Head of caudate nucleus (tissue), 42 donors: ENCODE results near the gene GABRR3.

Source experiments
- DNase-seq, 42 donors: peaks; one replicate each; pipeline versions ENCODE4 v3.0.0 to v3.0.0-alpha.2; 2020 to 2021; ENCODE audit warnings: mixed read lengths in 7 of 42
- intact Hi-C: fragments of 100-400 bp; cut with DNase I; formaldehyde crosslinking; loops from one replicate; pipeline ENCODE4 v1.15.0; 2022

The GABRR3 gene

DNA sequence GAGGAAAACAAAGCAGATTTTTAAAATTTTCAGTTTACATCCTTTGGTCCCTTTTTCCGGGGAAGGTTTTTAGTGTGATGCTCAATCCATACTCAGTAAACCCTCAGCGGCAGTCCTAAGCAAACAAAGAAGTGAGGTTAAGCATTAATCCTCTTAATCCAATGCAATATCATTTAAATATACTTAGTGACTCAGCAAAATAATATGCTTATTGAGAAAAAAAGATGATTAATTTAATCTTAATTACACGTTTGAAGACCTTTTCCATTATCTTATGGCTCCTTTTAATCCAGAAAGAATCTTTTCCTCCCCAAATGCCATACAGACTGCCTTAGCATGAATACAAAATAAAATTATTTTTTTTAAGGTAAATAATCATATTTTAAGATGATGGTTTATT is at the start of gene GABRR3:
Gene GABRR3, minus strand, starts transcription at position 108 of the 400 bp plus-strand sequence. CDS start 328 bp downstream, outside the sequence.
- intact Hi-C loops: loop anchor here (10.0 kb wide), 1 partner anchor 560 kb away; the partner anchor contains the start of gene CPOX
- no peak for DNase-seq

DNA sequence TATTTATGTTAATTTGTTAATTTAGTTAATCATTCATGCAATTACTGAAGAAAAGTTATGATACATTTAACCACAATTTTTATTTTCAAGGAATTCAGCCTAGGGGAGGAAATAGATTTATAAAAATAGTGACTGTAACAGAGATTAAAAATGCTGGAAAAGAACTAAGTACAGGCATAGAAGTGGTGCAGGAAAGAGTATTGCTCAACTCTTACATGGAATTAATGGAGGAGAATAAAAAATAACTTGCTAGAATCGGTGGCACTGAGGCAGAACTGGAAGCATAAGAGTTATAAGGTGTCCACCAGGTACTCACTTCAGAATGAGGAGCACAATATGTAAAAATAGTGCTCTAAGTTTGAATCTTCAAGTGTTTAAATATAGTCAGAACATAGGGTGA is 38.4 kb upstream of the GABRR3 start:
- DNase-seq: no peak
- intact Hi-C loops: no loop called here

DNA sequence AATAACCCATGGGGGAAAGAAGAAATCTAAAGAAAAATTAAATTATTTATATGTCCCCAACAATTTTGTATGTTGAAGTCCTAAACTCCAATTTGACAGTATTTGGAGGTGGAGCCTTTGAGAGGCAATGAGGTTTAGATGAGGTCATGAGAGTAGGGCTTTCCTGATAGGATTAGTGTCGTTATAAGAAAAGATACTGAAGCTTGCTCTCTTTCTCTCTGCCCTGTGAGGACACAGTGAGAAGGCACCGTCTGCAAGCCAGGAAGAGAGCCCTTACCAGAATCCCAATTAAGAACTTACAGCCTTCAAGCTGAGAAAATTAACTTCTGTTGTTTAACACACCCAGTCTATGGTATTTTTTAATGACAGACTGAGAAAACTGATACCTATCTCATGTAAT is 35.7 kb upstream of the GABRR3 start:
- intact Hi-C loops: no loop called here
- DNase-seq: no peak

DNA sequence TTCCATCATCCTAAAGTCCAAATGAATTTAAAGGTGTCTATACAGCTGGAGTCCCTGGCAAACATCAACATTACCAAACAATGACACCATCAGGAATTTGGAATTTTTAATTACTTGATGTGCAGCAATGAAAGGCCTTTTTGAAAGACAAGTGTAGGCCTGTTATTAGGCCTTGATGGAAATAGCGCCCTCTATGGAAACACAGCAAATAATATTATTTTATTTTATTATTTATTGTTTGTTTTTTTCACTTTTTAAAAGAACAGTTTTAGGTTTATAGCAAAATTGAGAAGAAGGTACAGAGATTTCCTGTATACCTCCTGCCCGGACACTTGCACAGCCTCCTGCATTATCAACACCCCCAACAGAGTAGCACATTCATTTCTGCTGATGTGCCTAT is 33.7 kb upstream of the GABRR3 start:
- intact Hi-C loops: no loop called here
- no peak for DNase-seq

DNA sequence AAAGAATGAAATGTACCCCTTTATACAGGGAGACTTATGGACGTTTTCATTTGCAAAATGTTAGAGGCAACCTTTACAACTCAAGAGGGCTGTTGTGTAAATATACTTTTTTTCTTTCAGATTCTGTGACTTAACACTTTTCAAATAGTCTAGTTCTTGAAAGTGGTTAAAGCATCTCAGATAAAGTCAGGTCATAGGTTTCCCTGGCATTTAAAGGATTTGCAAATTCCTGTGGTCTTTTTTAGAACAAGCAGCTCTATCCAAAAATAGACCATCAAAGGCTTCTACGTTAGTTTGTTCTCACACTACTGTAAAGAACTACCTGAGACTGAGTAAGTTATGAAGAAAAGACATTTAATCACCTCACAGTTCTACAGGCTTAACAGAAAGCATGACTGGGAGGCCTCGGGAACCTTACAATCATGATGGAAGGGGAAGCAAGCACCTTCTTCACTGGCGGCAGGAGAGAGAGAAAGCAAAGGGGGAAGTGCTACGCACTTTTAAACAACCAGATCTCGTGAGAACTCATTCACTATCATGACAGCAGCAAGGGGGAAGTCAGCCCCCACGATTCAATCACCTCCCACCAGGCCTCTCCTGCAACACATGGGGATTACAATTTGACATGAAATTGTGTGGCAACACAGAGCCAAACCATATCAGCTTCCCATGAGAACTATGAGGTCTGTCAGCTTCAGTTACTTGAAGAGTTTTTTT is 23.3 kb upstream of the GABRR3 start:
- intact Hi-C loops: no loop called here
- peak in 3 of 42 donors; percentile 2 to 15 (median 2) for DNase-seq

DNA sequence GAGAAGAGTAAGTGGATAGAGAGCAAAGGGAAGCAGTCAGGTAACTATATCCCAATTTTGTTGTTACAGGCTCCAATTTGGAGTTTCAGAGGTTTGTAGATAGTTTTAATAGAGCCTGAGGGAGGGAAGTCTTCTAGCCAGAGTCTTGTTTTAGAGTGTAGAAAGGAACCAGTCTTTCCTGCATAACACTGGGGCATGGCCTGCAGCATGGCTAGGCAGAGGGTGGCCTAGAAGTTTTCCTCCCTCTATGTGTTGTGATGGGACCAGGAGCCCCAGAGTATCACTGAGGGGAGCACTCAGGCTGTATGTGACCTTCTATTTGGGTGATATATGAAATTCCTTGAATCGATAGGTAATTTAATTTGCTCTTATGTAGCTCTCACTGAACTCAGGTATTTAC is 22.5 kb upstream of the GABRR3 start:
- intact Hi-C loops: no loop called here
- DNase-seq: no peak

DNA sequence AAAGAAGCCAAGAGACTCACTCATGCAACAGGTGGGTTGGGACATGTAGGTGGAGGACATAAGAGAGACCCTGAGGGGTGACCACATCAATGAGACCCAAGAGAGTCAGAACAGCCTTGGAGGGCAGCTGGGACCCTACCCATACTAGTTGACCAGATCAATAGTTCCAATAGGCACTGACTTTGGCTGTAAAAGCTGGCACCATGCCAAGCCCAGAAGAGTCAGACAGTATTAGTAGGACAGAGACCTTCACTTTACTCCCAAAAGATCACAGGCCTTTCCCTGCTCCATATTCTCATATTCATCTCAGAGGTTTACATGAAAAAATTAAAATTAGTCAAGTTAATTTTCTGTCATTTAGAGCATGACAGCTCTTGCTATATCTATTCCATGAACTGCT is 20.9 kb upstream of the GABRR3 start:
- intact Hi-C loops: no loop called here
- DNase-seq: peak in 8 of 42 donors; percentile 9 to 49 (median 24)

DNA sequence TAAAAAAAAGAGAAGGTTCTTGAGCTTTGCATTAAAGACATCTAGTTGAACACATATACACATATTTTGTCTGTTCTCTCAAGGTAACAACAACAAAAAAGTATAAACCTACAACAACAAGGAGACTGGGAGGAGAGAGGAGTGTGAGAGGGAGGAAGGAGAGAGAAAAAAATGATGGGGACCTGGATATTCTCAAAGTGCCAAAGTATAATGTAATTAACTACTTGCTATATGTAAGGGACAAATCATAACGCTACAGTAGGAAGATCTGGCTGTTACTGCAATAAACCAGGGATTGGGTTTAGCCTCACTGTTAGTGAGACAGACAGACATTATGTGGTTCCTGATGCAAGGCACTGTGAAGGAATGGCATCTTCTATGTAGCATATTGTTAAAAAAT is 14.2 kb upstream of the GABRR3 start:
- DNase-seq: no peak
- intact Hi-C loops: no loop called here

DNA sequence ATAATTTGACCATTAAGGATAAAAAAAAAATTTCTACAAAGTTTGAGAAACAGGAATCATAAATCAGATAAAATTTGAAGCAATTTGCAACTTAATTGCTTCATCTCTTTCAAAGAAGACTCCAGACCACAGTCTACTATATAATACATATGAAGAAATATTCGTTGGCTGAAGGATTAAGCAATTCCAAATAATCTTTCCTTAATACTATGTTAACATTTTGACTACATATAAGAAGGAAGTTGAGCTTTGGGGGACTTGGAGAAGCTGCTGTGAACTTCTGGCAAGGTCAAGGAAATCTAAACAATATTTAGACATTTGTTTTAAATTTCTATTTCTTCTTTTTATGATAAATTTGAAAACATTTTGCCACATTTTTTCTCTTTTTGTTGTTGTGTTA is 13.5 kb upstream of the GABRR3 start:
- intact Hi-C loops: no loop called here
- DNase-seq: no peak

DNA sequence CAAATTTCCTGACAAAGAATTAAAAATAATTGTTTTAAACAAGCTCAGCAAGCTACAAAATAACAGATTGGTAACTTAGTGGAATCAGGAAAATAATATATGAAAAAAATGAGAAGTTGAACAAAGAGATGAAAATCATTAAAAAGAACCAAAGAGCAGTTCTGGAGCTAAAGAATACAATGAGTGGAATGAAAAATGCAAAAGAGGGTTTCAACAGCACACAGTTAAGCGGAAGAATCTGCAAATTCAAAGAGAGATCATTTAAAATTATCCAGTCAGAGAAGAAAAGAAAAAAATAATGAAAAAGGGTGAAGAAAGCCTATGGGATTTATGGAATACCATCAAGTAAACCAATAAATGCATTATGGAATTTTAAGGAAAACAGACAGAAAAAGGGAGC is 6.2 kb upstream of the GABRR3 start:
- intact Hi-C loops: no loop called here
- no peak for DNase-seq

DNA sequence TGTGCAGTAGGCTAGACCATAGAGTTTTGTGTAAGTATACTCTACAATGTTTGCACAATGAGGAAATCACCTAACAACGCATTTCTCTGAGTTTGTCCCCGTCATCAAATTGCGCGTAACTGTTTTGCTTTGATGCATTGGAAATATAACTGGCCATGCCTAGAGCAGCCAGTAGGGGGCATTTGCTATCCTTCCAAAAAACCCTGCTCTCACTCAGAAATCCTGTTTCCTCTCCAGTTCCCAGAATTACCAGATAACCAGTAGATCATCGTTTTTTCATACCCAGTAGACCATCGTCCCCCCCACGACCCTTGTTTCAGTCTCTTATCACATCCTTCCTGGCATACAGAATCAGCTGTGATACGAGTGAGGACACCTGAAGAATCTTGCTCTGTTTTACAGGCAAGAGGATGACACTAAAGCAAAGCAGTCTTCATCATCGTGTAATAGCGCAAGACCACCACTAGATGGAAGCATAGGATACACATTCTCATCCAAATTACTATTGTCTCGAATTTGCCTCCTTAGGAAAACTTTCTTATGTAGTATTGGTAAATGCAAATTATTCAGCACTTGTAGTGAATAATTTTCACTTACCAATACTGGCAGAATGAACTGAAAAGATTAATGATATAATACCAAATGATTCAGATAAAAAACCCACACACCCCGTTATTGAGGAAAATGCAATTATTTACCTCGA is 4.4 kb upstream of the GABRR3 start:
- DNase-seq: peak; percentile 4 to 87 (median 68)
- intact Hi-C loops: loop anchor here (1.0 to 10.0 kb wide), 2 partner anchors 290 to 555 kb away; partner anchors contain the start of gene CPOX

DNA sequence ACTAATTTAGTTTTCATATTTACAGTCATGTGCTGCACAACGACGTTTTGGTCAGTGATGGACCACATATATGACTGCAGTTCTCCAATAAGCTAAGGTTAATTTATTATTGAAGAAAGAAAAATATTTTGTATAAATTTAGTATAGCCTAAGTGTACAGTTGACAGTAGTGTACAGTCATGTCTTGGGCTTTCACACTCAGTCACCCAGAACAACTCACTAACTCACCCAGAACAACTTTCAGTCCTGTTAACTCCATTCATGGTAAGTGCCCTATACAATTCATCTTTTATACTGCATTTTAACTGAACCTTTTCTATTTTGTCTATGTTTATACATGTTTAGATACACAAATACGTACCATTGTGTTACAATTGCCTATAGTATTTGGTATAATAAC is 3.8 kb upstream of the GABRR3 start:
- DNase-seq: no peak
- intact Hi-C loops: loop anchor here (1.0 to 10.0 kb wide), 2 partner anchors 290 to 556 kb away; partner anchors contain the start of gene CPOX

DNA sequence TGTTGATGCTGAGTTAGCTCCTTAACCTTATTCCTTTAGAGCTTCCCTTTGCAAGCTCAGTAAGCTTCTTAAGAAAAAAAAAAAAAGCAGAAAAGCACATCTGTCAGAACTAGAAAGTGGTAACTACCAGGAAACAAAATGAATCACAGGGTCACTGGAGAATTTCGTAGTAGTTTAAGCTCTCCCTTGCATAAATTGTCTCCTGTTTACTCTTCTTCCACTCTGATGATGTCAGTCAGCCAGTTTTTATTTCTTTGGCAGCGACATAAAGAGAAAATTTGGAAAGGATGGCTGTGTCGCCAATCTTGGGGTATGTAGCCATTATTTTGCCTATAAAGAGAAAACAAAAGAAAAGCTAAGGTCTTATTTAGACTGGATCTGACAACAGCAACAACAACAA is 3.2 kb upstream of the GABRR3 start:
- intact Hi-C loops: loop anchor here (10.0 kb wide), 1 partner anchor 557 kb away; the partner anchor contains the start of gene CPOX
- no peak for DNase-seq

DNA sequence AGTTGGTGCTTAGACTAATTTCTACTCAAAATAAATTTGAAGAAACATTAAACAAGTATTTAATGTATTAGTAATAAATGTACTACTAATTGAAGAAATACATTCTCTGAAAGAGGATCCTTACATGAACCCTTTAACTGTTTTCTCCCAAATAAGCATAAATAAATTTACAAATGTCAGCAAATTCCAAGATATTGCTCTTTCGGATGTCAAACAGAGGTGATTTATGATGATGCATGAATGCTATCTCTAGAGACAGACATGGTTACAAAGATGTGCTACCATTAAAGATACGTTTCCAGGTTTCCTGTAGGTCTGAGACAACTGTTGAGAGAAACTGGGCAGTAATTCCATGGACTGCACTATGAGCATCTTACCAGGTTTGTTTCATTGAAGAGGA is 629 bp downstream of the GABRR3 start:
- intact Hi-C loops: loop anchor here (10.0 kb wide), 1 partner anchor 560 kb away; the partner anchor contains the start of gene CPOX

DNA sequence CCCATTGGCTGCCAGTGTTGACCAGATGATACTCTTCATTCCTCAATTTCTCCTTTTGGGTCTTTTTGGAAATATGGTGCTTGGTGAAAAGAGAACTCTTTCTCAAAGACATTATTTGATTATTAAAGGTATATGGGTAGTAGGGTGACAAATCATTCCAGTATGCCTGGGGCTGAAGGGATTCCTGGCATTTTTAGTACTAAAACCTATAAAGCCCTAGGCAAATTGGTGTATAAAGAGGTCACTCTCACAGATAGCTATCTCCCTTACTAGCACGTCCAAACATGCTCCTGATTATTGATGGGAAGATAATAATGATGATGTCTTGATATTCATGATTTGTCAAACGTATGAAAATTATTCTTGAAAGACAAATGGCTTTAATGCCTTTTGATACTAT is 1.1 kb downstream of the GABRR3 start:
- no peak for DNase-seq
- intact Hi-C loops: loop anchor here (10.0 kb wide), 1 partner anchor 561 kb away; the partner anchor contains the start of gene CPOX

More for the DNA sequence above, 629 bp downstream of the GABRR3 start:
- DNase-seq: no peak

DNA sequence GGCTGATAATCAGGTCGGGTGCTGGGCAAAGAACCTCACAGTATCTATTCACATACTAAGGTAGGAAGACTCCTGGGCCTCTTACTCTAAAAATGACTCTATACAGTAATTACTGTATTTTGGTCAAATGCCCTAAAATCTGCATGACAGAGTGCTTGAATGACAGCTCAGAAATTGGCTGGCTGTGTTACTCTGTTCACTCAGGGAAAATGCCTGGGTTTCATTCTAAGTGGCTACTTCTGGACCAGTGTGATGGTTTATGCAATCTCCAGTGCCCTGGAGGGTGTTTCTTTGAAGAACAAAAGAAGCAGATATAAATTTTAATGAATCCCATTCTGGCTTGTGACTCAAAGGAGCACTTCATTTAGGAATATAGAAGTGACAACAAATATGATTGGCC is 2.2 kb downstream of the GABRR3 start:
- intact Hi-C loops: loop anchor here (10.0 kb wide), 1 partner anchor 562 kb away; the partner anchor contains the start of gene CPOX
- DNase-seq: no peak

DNA sequence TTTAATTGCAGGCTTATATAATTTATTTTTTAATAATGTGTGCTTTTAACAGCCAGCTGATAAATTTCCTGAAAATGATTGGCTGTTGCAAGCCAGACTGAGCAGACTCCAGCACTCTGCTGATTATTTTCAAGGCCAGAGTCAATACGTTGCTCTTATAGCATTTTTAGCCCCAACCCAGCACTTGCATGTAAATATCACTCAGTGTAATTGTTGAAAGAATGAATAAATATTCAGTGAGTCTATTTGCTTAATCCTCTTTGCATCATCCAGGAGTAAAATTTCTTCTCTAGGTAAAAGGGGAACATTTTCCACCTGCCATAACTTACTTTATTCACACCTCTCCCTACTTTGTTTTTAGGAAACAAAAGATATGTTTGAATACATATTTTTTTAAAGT is 2.9 kb downstream of the GABRR3 start:
- no peak for DNase-seq
- intact Hi-C loops: loop anchor here (10.0 kb wide), 1 partner anchor 563 kb away; the partner anchor contains the start of gene CPOX

DNA sequence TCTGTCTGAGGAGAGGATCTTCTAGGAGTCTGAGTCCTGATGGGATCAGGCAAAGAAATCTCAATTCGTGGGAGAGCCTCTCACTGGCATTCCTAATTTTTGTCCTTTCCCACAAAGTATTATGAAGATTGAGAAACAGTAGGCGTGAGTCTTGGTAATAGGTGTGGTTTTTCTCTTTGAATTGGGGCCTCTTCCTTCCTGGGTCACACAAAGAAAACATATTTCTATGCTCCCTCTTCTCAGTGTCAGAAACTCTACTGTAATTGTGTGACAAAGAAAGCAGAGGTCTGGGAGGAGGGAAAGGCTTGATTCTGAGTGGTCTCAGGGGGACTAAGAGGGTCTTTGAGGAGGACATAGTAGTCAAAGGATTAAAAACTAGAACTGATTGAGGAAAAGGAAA is 6.0 kb downstream of the GABRR3 start:
- intact Hi-C loops: no loop called here
- DNase-seq: no peak

DNA sequence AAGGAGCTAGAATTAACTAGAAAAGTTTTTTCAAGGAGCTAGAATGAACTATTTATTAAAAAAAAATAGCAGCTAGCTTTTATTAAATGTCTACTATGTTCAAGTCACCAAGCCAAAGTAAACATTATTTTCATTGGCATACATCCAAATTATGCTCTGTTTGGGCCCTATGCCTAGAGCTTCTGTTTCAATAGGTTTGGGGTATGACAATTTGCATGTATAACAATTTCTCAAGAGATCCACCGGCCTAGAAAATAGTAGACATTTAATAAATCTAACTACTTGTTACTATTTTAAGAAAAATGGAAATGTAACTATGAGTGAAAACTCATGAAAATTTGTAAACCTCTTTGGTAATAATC is 8.0 kb downstream of the GABRR3 start:
- DNase-seq: no peak
- intact Hi-C loops: no loop called here

DNA sequence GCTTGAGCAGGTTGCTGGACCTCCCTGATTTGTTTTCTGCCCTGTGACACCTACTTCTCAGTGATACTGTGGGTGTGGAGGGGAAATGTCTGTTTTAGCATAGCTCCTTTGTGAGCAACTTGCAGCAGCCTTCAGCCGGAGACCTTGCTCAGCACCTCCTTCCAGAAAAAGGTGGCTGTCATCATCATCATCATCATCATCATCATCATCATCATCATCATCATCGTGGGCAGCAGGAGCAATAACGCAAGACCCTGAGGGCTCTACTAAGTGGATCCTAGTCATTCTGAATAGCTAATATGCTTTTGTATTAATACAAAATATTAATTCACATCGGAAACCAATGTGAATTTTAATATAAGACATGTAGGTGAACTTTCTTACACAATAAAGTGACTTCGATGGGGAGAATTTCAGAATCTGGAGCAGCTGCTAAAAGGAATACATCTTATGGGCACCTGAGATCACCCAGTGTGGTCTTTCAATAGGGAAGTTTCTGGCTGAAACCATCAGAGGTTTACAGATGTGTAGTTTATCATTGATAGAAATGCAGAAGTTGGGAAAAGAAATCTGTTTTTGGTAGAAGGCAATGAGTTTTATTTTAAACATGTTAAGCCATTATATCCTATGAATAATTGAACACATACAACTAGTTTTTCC is 8.6 kb downstream of the GABRR3 start:
- intact Hi-C loops: no loop called here

More for the DNA sequence above, 8.6 kb downstream of the GABRR3 start:
- no peak for DNase-seq
